Skeletal muscle satellite cell (primary cell): Measurements from ENCODE around the gene MGAT5B.

Experiments used
- H3K27me3 ChIP-seq: 2 replicates; pipeline ENCODE4 v1.7.0; 2013; ENCODE audit warnings: low read length; ENCODE audit not compliant: control insufficient read depth, insufficient read depth
- H3K36me3 ChIP-seq: 2 replicates; pipeline ENCODE4 v1.7.0; 2013; ENCODE audit warnings: mild to moderate bottlenecking, control low read depth, low read length; ENCODE audit not compliant: insufficient read depth
- H3K4me1 ChIP-seq: 2 replicates; pipeline ENCODE4 v1.7.0; 2013; ENCODE audit warnings: low read length; ENCODE audit not compliant: control insufficient read depth, insufficient read depth
- H3K4me2 ChIP-seq: 2 replicates; pipeline ENCODE4 v1.7.0; 2013; ENCODE audit warnings: mild to moderate bottlenecking, low read length
- H3K4me3 ChIP-seq: 2 replicates; pipeline ENCODE4 v1.7.0; 2013; ENCODE audit warnings: low read length
- H3K9ac ChIP-seq: 2 replicates; pipeline ENCODE4 v1.7.0; 2013; ENCODE audit warnings: mild to moderate bottlenecking, low read depth, low read length, moderate library complexity
- H3K9me3 ChIP-seq: replicated peaks from 2 replicates; pipeline ENCODE4 v1.7.0; 2013; ENCODE audit warnings: mild to moderate bottlenecking, control low read depth, low read length

MGAT5B gene

GRCh38 chr17:76869496-76870376 lies 1.5 kb downstream of the MGAT5B start:
- Histone ChIP-seq H3K9ac (no peak overlapping the region), H3K9me3 (no peaks in the 10 kb centered on the region), H3K27me3 (peaks cover 34% of the 10 kb centered on the region), H3K36me3 (no peaks in the 10 kb centered on the region), H3K4me2 (no peak overlapping the region), H3K4me1 (peaks cover 26% of the 10 kb centered on the region), H3K4me3 (no peak overlapping the region)

- peaks cover 26% of the 10 kb centered on the region for H3K4me1 ChIP-seq
- no peak overlapping the region for H3K9ac ChIP-seq
- no peak overlapping the region for H3K4me2 ChIP-seq
- H3K27me3 ChIP-seq, result peaks cover 32% of the 10 kb centered on the region
- no peak overlapping the region for H3K4me3 ChIP-seq
- H3K36me3 ChIP-seq, result no peaks in the 10 kb centered on the region
- H3K9me3 ChIP-seq, result peaks cover 4% of the 10 kb centered on the region
These were observed 2.1 kb downstream of the MGAT5B start for GRCh38 chr17:76870377-76870714.

- Histone ChIP-seq H3K9ac (no peak overlapping the region), H3K4me2 (no peak overlapping the region), H3K36me3 (no peaks in the 10 kb centered on the region), H3K9me3 (peaks cover 4% of the 10 kb centered on the region), H3K27me3 (peaks cover 26% of the 10 kb centered on the region), H3K4me3 (no peak overlapping the region), H3K4me1 (peaks cover 26% of the 10 kb centered on the region)
These were observed 3.5 kb downstream of the MGAT5B start for GRCh38 chr17:76871668-76872067.

- Histone ChIP-seq H3K36me3 (no peaks in the 10 kb centered on the region), H3K4me3 (no peak overlapping the region), H3K9me3 (peaks cover 4% of the 10 kb centered on the region), H3K4me2 (no peak overlapping the region), H3K9ac (no peak overlapping the region), H3K27me3 (peaks cover 28% of the 10 kb centered on the region), H3K4me1 (peaks cover 20% of the 10 kb centered on the region)
These were observed 4.1 kb downstream of the MGAT5B start for GRCh38 chr17:76872221-76872873.

- Histone ChIP-seq H3K4me3 (no peak overlapping the region), H3K9me3 (peaks cover 4% of the 10 kb centered on the region), H3K27me3 (peaks cover 33% of the 10 kb centered on the region), H3K9ac (no peak overlapping the region), H3K4me1 (peaks cover 15% of the 10 kb centered on the region), H3K36me3 (no peaks in the 10 kb centered on the region), H3K4me2 (no peak overlapping the region)
These were observed 4.6 kb downstream of the MGAT5B start for GRCh38 chr17:76872874-76873221.

GRCh38 chr17:76873856-76874255 lies 5.7 kb downstream of the MGAT5B start:
- H3K9me3 ChIP-seq, result peaks cover 4% of the 10 kb centered on the region
- no peak overlapping the region for H3K4me3 ChIP-seq
- peaks cover 12% of the 10 kb centered on the region for H3K4me1 ChIP-seq
- no peak overlapping the region for H3K4me2 ChIP-seq
- H3K9ac ChIP-seq, result no peak overlapping the region
- no peaks in the 10 kb centered on the region for H3K36me3 ChIP-seq
- H3K27me3 ChIP-seq, result peaks cover 40% of the 10 kb centered on the region

- peaks cover 5% of the 10 kb centered on the region for H3K4me1 ChIP-seq
- no peak overlapping the region for H3K4me3 ChIP-seq
- no peak overlapping the region for H3K4me2 ChIP-seq
- H3K9me3 ChIP-seq, result peaks cover 4% of the 10 kb centered on the region
- peaks cover 56% of the 10 kb centered on the region for H3K27me3 ChIP-seq
- no peak overlapping the region for H3K9ac ChIP-seq
- no peaks in the 10 kb centered on the region for H3K36me3 ChIP-seq
These were observed 9.2 kb downstream of the MGAT5B start for GRCh38 chr17:76877437-76877836.

GRCh38 chr17:76878568-76878967 lies 10.4 kb downstream of the MGAT5B start:
- peaks cover 56% of the 10 kb centered on the region for H3K27me3 ChIP-seq
- H3K36me3 ChIP-seq, result no peaks in the 10 kb centered on the region
- H3K4me2 ChIP-seq, result no peak overlapping the region
- no peak overlapping the region for H3K9ac ChIP-seq
- H3K4me1 ChIP-seq, result no peaks in the 10 kb centered on the region
- H3K4me3 ChIP-seq, result no peak overlapping the region
- H3K9me3 ChIP-seq, result peaks cover 4% of the 10 kb centered on the region

GRCh38 chr17:76879254-76879653 lies 11.1 kb downstream of the MGAT5B start:
- Histone ChIP-seq H3K4me1 (no peaks in the 10 kb centered on the region), H3K27me3 (peaks cover 62% of the 10 kb centered on the region), H3K9me3 (peaks cover 4% of the 10 kb centered on the region), H3K9ac (no peak overlapping the region), H3K4me2 (no peak overlapping the region), H3K36me3 (no peaks in the 10 kb centered on the region), H3K4me3 (no peak overlapping the region)

- Histone ChIP-seq H3K36me3 (no peaks in the 10 kb centered on the region), H3K27me3 (peaks cover 62% of the 10 kb centered on the region), H3K4me1 (no peaks in the 10 kb centered on the region), H3K9ac (no peak overlapping the region), H3K4me3 (no peak overlapping the region), H3K9me3 (peaks cover 4% of the 10 kb centered on the region), H3K4me2 (no peak overlapping the region)
These were observed 11.5 kb downstream of the MGAT5B start for GRCh38 chr17:76879691-76880090.

GRCh38 chr17:76880268-76880667 lies 12.1 kb downstream of the MGAT5B start:
- no peak overlapping the region for H3K9ac ChIP-seq
- H3K4me1 ChIP-seq, result no peaks in the 10 kb centered on the region
- H3K4me3 ChIP-seq, result no peak overlapping the region
- peaks cover under 1% of the 10 kb centered on the region for H3K9me3 ChIP-seq
- no peak overlapping the region for H3K4me2 ChIP-seq
- no peaks in the 10 kb centered on the region for H3K36me3 ChIP-seq
- peaks cover 65% of the 10 kb centered on the region for H3K27me3 ChIP-seq

GRCh38 chr17:76880971-76881370 lies 12.8 kb downstream of the MGAT5B start:
- Histone ChIP-seq H3K4me1 (no peaks in the 10 kb centered on the region), H3K36me3 (no peaks in the 10 kb centered on the region), H3K9me3 (no peaks in the 10 kb centered on the region), H3K4me2 (no peak overlapping the region), H3K4me3 (no peak overlapping the region), H3K27me3 (peaks cover 69% of the 10 kb centered on the region), H3K9ac (no peak overlapping the region)
